ENCODE results near the gene LRRC37A3. TPM values are rescaled to one million over a fixed set of nuclear protein-coding genes. Genes with fewer than 3 reads are reported as not detected.
"Not testable (repeated sequence)": the region's sequence is repeated elsewhere in the genome, so short reads cannot be mapped to it uniquely, and the experiment has no call there.

The LRRC37A3 gene
- total RNA-seq, result 10 to 100 TPM in 1 of 2 donors, 1 to 10 TPM in 1; 5.5 to 22.0 TPM

GRCh38 chr17:64919289-64920025, at the start of gene LRRC37A3:
LRRC37A3 (minus strand) TSS chr17:64919478; CDS start chr17:64897257, 22,221 bp downstream.
- H3K27me3 Mint-ChIP-seq (ENCODE audit: low read depth); H3K36me3 Mint-ChIP-seq (ENCODE audit: insufficient read depth in 2 of 2); H3K9me3 Mint-ChIP-seq: not testable (repeated sequence)
- peaks cover 18% of the 10 kb centered on the region for H3K4me1 Mint-ChIP-seq (ENCODE audit: low read depth)
- peak within 1 kb of the TSS; percentile 93 for H3K27ac Mint-ChIP-seq
- DNase-seq (peak; percentile 99 to 100), ATAC-seq (replicated peaks in 1 of 2) (peak; percentile 96 to 98)
- peak within 1 kb of the TSS; percentile 90 to 91 for H3K4me3 Mint-ChIP-seq

- peak overlapping the region; percentile 93 for H3K27ac Mint-ChIP-seq
- H3K4me3 Mint-ChIP-seq, result peak overlapping the region; percentile 73 to 89
- ATAC-seq (replicated peaks in 1 of 2), result peak; percentile 90
- H3K36me3 Mint-ChIP-seq (ENCODE audit: insufficient read depth in 2 of 2); H3K27me3 Mint-ChIP-seq (ENCODE audit: low read depth); H3K9me3 Mint-ChIP-seq: not testable (repeated sequence)
- peaks cover 73% of the 10 kb centered on the region for H3K4me1 Mint-ChIP-seq (ENCODE audit: low read depth)
- DNase-seq, result peak; percentile 86 to 90
These were observed 46.6 kb upstream of the LRRC37A3 start for GRCh38 chr17:64965873-64966287.

GRCh38 chr17:64965256-64965872, 46.1 kb upstream of the LRRC37A3 start:
- H3K27me3 Mint-ChIP-seq (ENCODE audit: low read depth); H3K36me3 Mint-ChIP-seq (ENCODE audit: insufficient read depth in 2 of 2); H3K9me3 Mint-ChIP-seq; DNase-seq; H3K27ac Mint-ChIP-seq; ATAC-seq (replicated peaks in 1 of 2): not testable (repeated sequence)
- Mint-ChIP-seq H3K4me1 (ENCODE audit: low read depth) (peaks cover 68% of the 10 kb centered on the region), H3K4me3 (peak overlapping the region; percentile 73 to 89)

DNA sequence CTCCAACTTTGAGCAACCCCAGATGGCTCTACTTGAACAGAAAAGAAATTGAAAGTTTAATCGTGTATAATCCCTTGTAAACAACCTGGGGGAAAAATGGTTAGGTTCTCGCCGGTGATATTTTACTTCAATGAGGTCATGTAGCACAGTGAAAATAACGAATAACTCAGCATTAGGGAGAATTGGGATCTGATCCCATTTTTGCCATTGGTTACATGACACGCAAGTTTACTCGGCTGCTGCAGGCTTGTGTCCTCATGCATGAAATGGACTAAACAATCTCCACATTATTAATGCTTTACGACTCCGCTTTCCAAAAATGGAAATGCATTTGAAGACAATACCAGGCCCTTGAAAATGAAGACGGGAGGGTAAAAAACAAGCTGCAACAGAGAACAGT, 45.5 kb upstream of the LRRC37A3 start:
- H3K4me1 Mint-ChIP-seq (ENCODE audit: low read depth), result peaks cover 66% of the 10 kb centered on the region
- H3K4me3 Mint-ChIP-seq, result peak overlapping the region; percentile 11 to 89
- no peaks in the 10 kb centered on the region for H3K27me3 Mint-ChIP-seq (ENCODE audit: low read depth)
- ATAC-seq (replicated peaks in 1 of 2) (no peak), DNase-seq (no peak)
- no peaks in the 10 kb centered on the region for H3K9me3 Mint-ChIP-seq
- H3K36me3 Mint-ChIP-seq (ENCODE audit: insufficient read depth in 2 of 2), result no peaks in the 10 kb centered on the region
- H3K27ac Mint-ChIP-seq, result peak overlapping the region; percentile 41

DNA sequence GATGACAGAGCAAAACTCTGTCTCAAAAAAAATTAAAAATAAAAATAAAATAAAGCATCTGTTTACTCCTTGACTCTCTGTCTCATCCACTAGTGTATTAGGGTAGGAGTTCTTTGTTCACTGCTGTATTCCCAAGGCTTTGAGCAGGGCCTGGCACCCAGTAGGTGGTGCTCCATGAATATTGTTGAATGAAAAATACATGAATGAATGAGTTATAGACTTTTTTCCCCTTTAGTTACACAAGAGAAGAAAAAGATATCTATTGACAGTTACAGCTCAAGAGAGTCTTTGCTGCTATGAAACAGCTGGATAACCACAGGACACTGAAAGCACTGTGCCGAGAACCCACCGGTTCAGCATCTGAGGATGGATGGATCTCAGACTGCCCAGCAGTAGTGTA, 44.5 kb upstream of the LRRC37A3 start:
- H3K27ac Mint-ChIP-seq; H3K36me3 Mint-ChIP-seq (ENCODE audit: insufficient read depth in 2 of 2); ATAC-seq (replicated peaks in 1 of 2); H3K27me3 Mint-ChIP-seq (ENCODE audit: low read depth); DNase-seq; H3K9me3 Mint-ChIP-seq: not testable (repeated sequence)
- Mint-ChIP-seq H3K4me1 (ENCODE audit: low read depth) (peaks cover 63% of the 10 kb centered on the region), H3K4me3 (peak overlapping the region in 1 of 2 donors; percentile 36)

DNA sequence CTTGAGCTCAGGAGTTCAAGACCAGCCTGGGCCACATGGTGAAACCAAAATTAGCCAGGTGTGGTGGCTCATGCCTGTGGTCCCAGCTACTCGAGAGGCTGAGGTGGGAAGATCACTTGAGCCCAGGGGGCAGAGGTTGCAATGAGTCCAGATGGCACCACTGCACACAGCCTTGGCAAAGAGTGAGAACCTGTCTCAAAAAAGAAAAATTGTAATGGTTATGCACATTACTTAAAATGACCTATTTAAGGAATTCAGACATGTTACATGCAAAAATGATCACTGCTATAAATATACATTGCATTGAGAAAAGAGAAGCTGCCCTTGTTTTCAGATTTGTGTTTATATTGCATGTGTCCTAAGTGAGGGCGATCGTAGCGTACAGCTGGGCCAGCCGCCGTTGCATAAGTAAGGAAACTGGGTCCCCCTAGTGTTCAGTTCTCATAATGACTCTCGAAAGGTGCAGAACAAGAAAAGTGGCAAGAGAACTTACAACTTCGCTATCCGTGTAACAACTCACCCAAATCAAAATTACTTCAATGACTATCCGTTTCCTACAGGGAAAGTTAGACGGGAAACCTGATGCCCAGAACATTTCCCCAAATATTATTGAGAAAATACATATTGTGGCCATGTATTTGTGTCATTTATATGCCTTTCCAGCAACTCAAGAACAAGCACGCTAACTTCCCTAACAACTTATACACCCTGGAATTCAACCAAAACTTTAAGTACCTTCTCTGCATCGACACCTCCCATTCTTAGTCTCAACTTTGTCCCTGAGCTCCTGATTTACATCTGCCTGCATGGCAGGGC, 42.5 kb upstream of the LRRC37A3 start:
- H3K27me3 Mint-ChIP-seq (ENCODE audit: low read depth); H3K36me3 Mint-ChIP-seq (ENCODE audit: insufficient read depth in 2 of 2); H3K9me3 Mint-ChIP-seq; H3K27ac Mint-ChIP-seq: not testable (repeated sequence)
- Mint-ChIP-seq H3K4me1 (ENCODE audit: low read depth) (peaks cover 42% of the 10 kb centered on the region), H3K4me3 (peak overlapping the region in 1 of 2 donors; percentile 51)
- peak; percentile 75 to 83 for DNase-seq
- peak; percentile 30 to 32 for ATAC-seq (replicated peaks in 1 of 2)

DNA sequence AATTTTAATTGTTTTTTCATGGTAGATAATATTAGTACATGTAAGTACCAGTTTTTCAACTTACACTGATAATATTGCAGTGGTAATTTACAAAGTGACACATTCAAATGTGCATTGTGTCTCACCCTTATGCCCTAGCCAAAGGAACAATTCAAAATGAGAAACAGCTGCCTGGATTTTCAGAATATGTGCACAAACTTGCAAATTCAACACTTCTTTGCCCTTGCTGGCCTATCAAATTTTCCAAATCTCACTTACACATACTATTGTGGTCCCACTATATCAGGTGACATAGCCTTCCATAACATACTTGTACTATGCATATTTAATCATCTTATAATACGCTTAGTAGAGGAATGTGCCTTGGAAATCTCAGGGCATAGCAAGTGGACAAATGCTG, 32.6 kb upstream of the LRRC37A3 start:
- DNase-seq, result no peak
- Mint-ChIP-seq H3K36me3 (ENCODE audit: insufficient read depth in 2 of 2) (no peaks in the 10 kb centered on the region), H3K4me1 (ENCODE audit: low read depth) (no peaks in the 10 kb centered on the region), H3K27ac (no peak overlapping the region), H3K9me3 (no peaks in the 10 kb centered on the region), H3K27me3 (ENCODE audit: low read depth) (no peaks in the 10 kb centered on the region), H3K4me3 (no peak overlapping the region)
- ATAC-seq (replicated peaks in 1 of 2), result no peak

DNA sequence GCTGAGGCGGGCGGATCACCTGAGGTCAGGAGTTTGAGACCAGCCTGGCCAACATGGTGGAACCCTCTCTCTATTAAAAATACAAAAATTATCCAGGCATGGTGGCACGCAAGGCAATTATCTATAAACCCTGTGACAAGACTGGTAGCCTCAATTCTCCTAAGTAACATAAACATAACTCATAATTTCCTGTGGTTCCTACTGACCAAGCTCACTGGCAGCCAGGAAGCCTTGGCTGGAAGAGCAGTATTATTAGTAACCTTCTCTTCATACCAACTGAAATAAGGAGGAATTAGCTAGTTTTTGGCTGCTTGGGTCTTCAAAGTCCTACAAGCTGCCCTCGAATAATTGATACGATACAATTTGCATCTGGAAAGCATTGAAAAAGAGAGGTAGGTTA, 31.6 kb upstream of the LRRC37A3 start:
- no peaks in the 10 kb centered on the region for H3K36me3 Mint-ChIP-seq (ENCODE audit: insufficient read depth in 2 of 2)

GRCh38 chr17:64947152-64947551, 27.9 kb upstream of the LRRC37A3 start:
- ATAC-seq (replicated peaks in 1 of 2) (no peak), DNase-seq (no peak)
- H3K27ac Mint-ChIP-seq, result no peak overlapping the region
- no peaks in the 10 kb centered on the region for H3K36me3 Mint-ChIP-seq (ENCODE audit: insufficient read depth in 2 of 2)
- H3K4me3 Mint-ChIP-seq, result no peak overlapping the region
- no peaks in the 10 kb centered on the region for H3K9me3 Mint-ChIP-seq
- no peaks in the 10 kb centered on the region for H3K27me3 Mint-ChIP-seq (ENCODE audit: low read depth)
- H3K4me1 Mint-ChIP-seq (ENCODE audit: low read depth), result no peaks in the 10 kb centered on the region

More for the DNA sequence above, 31.6 kb upstream of the LRRC37A3 start:
- H3K9me3 Mint-ChIP-seq, result no peaks in the 10 kb centered on the region
- ATAC-seq (replicated peaks in 1 of 2) (no peak), DNase-seq (no peak)
- no peak overlapping the region for H3K4me3 Mint-ChIP-seq
- H3K4me1 Mint-ChIP-seq (ENCODE audit: low read depth), result no peaks in the 10 kb centered on the region
- no peak overlapping the region for H3K27ac Mint-ChIP-seq
- no peaks in the 10 kb centered on the region for H3K27me3 Mint-ChIP-seq (ENCODE audit: low read depth)

DNA sequence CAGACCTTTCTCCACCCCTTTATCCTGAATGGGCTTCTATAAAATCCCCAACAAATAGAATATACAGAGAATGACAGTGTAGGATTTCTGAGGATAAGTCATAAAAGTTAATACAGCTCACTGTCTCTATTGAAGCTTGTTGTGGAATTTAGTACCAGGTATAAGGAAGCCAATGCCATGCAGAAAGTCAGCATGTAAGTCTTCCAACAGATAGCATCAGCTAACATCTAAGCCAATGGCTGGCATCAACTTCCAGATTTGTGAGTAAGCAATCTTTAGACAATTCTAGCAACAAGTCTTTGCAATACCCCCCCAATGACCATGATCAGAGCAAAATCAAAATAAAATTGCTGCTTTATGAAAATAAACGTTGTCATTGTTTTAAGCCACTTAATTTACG, 22.5 kb upstream of the LRRC37A3 start:
- DNase-seq (no peak), ATAC-seq (replicated peaks in 1 of 2) (no peak)
- H3K9me3 Mint-ChIP-seq, result no peaks in the 10 kb centered on the region
- H3K27ac Mint-ChIP-seq, result no peak overlapping the region
- H3K4me3 Mint-ChIP-seq, result no peak overlapping the region
- H3K27me3 Mint-ChIP-seq (ENCODE audit: low read depth), result peaks cover 6% of the 10 kb centered on the region
- no peaks in the 10 kb centered on the region for H3K36me3 Mint-ChIP-seq (ENCODE audit: insufficient read depth in 2 of 2)
- H3K4me1 Mint-ChIP-seq (ENCODE audit: low read depth), result peaks cover 5% of the 10 kb centered on the region

DNA sequence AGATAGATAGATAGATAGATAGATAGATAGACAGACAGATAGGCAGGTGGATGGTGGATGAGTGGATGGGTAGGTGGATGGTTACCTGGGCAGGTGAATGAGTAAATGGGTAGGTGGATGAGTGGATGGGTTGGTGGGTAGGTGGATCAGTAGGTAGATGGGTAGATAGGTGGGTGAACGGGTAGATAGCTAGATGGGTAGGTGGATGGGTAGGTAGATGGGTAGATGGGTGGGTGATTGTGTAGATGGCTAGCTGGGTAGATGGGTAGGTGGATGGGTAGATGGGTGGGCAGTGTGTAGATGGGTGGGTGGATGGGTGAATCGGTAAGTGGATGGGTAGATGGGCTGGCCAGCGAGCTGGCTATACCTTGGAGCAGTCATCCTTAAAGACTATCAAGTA, 21.8 kb upstream of the LRRC37A3 start:
- peaks cover 8% of the 10 kb centered on the region for H3K27me3 Mint-ChIP-seq (ENCODE audit: low read depth)
- ATAC-seq (replicated peaks in 1 of 2), result no peak

GRCh38 chr17:64940055-64940454, 20.8 kb upstream of the LRRC37A3 start:
- Mint-ChIP-seq H3K4me1 (ENCODE audit: low read depth) (peaks cover 5% of the 10 kb centered on the region), H3K9me3 (no peaks in the 10 kb centered on the region), H3K36me3 (ENCODE audit: insufficient read depth in 2 of 2) (no peaks in the 10 kb centered on the region), H3K4me3 (no peak overlapping the region), H3K27ac (no peak overlapping the region), H3K27me3 (ENCODE audit: low read depth) (peaks cover 11% of the 10 kb centered on the region)
- ATAC-seq (replicated peaks in 1 of 2) (no peak), DNase-seq (no peak)

More for the DNA sequence above, 21.8 kb upstream of the LRRC37A3 start:
- Mint-ChIP-seq H3K9me3 (no peaks in the 10 kb centered on the region), H3K27ac (no peak overlapping the region), H3K4me3 (no peak overlapping the region), H3K4me1 (ENCODE audit: low read depth) (peaks cover 5% of the 10 kb centered on the region), H3K36me3 (ENCODE audit: insufficient read depth in 2 of 2) (no peaks in the 10 kb centered on the region)
- DNase-seq, result no peak

DNA sequence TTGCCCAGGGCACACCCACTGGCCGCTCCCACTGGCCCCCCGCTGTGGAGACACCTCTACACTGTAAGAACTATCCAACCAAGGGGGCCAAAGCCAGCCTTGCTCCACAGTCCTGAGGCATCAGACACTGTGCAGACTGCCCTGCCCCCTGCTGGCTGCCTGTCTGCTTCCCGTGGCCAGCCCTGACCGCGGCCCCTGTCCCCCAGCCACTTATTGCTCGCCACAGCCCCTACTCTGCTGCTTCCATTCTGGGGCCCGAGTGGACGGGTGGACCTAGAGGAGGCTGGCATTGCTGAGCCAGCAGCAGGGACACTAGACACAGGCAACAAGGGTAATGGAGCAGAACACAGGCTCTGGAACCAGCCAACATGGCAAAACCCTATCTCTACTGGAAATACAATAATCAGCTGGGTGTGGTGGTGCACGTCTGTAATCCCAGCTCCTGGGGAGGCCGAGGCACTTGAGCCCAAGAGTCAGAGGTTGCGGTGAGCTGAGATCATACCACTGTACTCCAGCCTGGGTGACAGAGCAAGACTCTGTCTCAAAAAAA, 19.7 kb upstream of the LRRC37A3 start:
- Mint-ChIP-seq H3K9me3 (no peaks in the 10 kb centered on the region), H3K4me1 (ENCODE audit: low read depth) (peaks cover 5% of the 10 kb centered on the region), H3K36me3 (ENCODE audit: insufficient read depth in 2 of 2) (no peaks in the 10 kb centered on the region), H3K27me3 (ENCODE audit: low read depth) (peaks cover 11% of the 10 kb centered on the region), H3K27ac (no peak overlapping the region), H3K4me3 (no peak overlapping the region)
- ATAC-seq (replicated peaks in 1 of 2), result peak; percentile 85 to 86
- peak; percentile 66 to 69 for DNase-seq
